ENCODE measurements around the gene LCA5L.
"Not testable (repeated sequence)": the region's sequence is repeated elsewhere in the genome, so short reads cannot be mapped to it uniquely, and the experiment has no call there.

Gene LCA5L

GRCh38 chr21:39388038-39388810, 57.4 kb downstream of the LCA5L start:
- DNase-seq (ENCODE audit: low read depth in 2 of 3, low spot score in 1 of 3) = peak; percentile 79 to 91 (median 90)

- peak; percentile 82 to 91 (median 90) for DNase-seq (ENCODE audit: low read depth in 2 of 3, low spot score in 1 of 3)
Measured at GRCh38 chr21:39387461-39388037, 58.0 kb downstream of the LCA5L start.

- DNase-seq (ENCODE audit: low read depth in 2 of 3, low spot score in 1 of 3) = no peak
Measured at GRCh38 chr21:39386899-39387298, 58.7 kb downstream of the LCA5L start.

GRCh38 chr21:39386194-39386593, 59.4 kb downstream of the LCA5L start:
- no peak for DNase-seq (ENCODE audit: low read depth in 2 of 3, low spot score in 1 of 3)

- DNase-seq (ENCODE audit: low read depth in 2 of 3, low spot score in 1 of 3) = peak in 2 of 3 donors; percentile 54 to 61
Measured at GRCh38 chr21:39385299-39386145, 60.1 kb downstream of the LCA5L start.

- no peak for DNase-seq (ENCODE audit: low read depth in 2 of 3, low spot score in 1 of 3)
Measured at GRCh38 chr21:39384674-39385298, 60.8 kb downstream of the LCA5L start.

- DNase-seq (ENCODE audit: low read depth in 2 of 3, low spot score in 1 of 3) = not testable (repeated sequence)
Measured at GRCh38 chr21:39382096-39382495, 63.5 kb downstream of the LCA5L start.

- no peak for DNase-seq (ENCODE audit: low read depth in 2 of 3, low spot score in 1 of 3)
Measured at GRCh38 chr21:39381009-39381408, 64.6 kb downstream of the LCA5L start.

GRCh38 chr21:39379986-39380891, 65.3 kb downstream of the LCA5L start:
- DNase-seq (ENCODE audit: low read depth in 2 of 3, low spot score in 1 of 3) = peak; percentile 81 to 92 (median 88)

- DNase-seq (ENCODE audit: low read depth in 2 of 3, low spot score in 1 of 3) = no peak
Measured at GRCh38 chr21:39377444-39378050, 68.0 kb downstream of the LCA5L start.

- no peak for DNase-seq (ENCODE audit: low read depth in 2 of 3, low spot score in 1 of 3)
Measured at GRCh38 chr21:39375446-39375845, 70.1 kb downstream of the LCA5L start.

- no peak for DNase-seq (ENCODE audit: low read depth in 2 of 3, low spot score in 1 of 3)
Measured at GRCh38 chr21:39374046-39374445, 71.5 kb downstream of the LCA5L start.

GRCh38 chr21:39373634-39374033, 71.9 kb downstream of the LCA5L start:
- DNase-seq (ENCODE audit: low read depth in 2 of 3, low spot score in 1 of 3) = no peak

GRCh38 chr21:39369896-39370288, 75.7 kb downstream of the LCA5L start:
- DNase-seq (ENCODE audit: low read depth in 2 of 3, low spot score in 1 of 3) = not testable (repeated sequence)

GRCh38 chr21:39367783-39368182, 77.8 kb downstream of the LCA5L start:
- DNase-seq (ENCODE audit: low read depth in 2 of 3, low spot score in 1 of 3) = no peak

GRCh38 chr21:39366563-39366962, 79.0 kb downstream of the LCA5L start:
- DNase-seq (ENCODE audit: low read depth in 2 of 3, low spot score in 1 of 3) = no peak

- DNase-seq (ENCODE audit: low read depth in 2 of 3, low spot score in 1 of 3) = no peak
Measured at GRCh38 chr21:39364949-39365348, 80.6 kb downstream of the LCA5L start.

- no peak for DNase-seq (ENCODE audit: low read depth in 2 of 3, low spot score in 1 of 3)
Measured at GRCh38 chr21:39363607-39364555, 81.7 kb downstream of the LCA5L start.

GRCh38 chr21:39362733-39363132, 82.8 kb downstream of the LCA5L start:
- DNase-seq (ENCODE audit: low read depth in 2 of 3, low spot score in 1 of 3) = no peak

Data from stimulated activated CD4-positive, alpha-beta T cell treated with anti-CD3 and anti-CD28 coated beads, Interleukin-12 subunit alpha, Interleukin-12 subunit beta, amount 100 ng/mL, for 48 hours (primary cell).